ENCODE results near the gene PDLIM4.

The PDLIM4 gene

GRCh38 chr5:132237141-132237540, 20.4 kb upstream of the PDLIM4 start:
- no peaks in the 10 kb centered on the region for H3K27me3 ChIP-seq (ENCODE audit: control insufficient read depth in 2 of 2, insufficient read depth in 2 of 2, low read length in 2 of 2)
- H3K36me3 ChIP-seq (ENCODE audit: control insufficient read depth in 2 of 2, insufficient read depth in 2 of 2, low read length in 2 of 2) = no peaks in the 10 kb centered on the region
- no peaks in the 10 kb centered on the region for H3K4me1 ChIP-seq (ENCODE audit: control insufficient read depth in 2 of 2, insufficient read depth in 2 of 2, low read length in 2 of 2)
- H3K4me3 ChIP-seq (ENCODE audit: low read length in 2 of 2) = no peak overlapping the region
- H3K9ac ChIP-seq (ENCODE audit: low read depth in 1 of 2, low read length in 2 of 2) = no peak overlapping the region
- H3K27ac ChIP-seq (ENCODE audit: low read depth in 2 of 2, low read length in 2 of 2) = no peak overlapping the region
- H3K9me3 ChIP-seq (ENCODE audit: control insufficient read depth in 2 of 2, low read length in 2 of 2) = no peaks in the 10 kb centered on the region

DNA sequence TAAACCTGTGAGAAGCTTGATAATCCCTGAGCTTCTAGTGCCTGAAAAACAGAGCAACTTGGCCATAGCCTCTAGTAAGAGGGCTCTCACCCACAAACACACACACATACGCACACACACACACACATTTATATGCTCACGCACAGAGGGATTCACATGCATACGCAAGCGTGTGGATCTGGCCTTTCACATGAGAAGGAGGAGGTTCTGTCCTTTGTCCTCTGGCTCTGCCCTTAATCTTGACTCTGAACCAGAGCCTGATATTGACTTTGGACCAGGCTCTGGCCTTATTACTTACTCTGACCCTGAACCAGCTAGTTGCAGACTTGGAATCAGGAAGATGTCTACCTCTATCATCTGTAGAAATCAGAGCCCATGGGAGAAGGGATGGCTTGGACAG, 19.8 kb upstream of the PDLIM4 start:
- Histone ChIP-seq H3K27ac (ENCODE audit: low read depth in 2 of 2, low read length in 2 of 2) (no peak overlapping the region), H3K4me1 (ENCODE audit: control insufficient read depth in 2 of 2, insufficient read depth in 2 of 2, low read length in 2 of 2) (no peaks in the 10 kb centered on the region), H3K4me3 (ENCODE audit: low read length in 2 of 2) (no peak overlapping the region), H3K9me3 (ENCODE audit: control insufficient read depth in 2 of 2, low read length in 2 of 2) (no peaks in the 10 kb centered on the region), H3K36me3 (ENCODE audit: control insufficient read depth in 2 of 2, insufficient read depth in 2 of 2, low read length in 2 of 2) (no peaks in the 10 kb centered on the region), H3K27me3 (ENCODE audit: control insufficient read depth in 2 of 2, insufficient read depth in 2 of 2, low read length in 2 of 2) (no peaks in the 10 kb centered on the region), H3K9ac (ENCODE audit: low read depth in 1 of 2, low read length in 2 of 2) (no peak overlapping the region)

DNA sequence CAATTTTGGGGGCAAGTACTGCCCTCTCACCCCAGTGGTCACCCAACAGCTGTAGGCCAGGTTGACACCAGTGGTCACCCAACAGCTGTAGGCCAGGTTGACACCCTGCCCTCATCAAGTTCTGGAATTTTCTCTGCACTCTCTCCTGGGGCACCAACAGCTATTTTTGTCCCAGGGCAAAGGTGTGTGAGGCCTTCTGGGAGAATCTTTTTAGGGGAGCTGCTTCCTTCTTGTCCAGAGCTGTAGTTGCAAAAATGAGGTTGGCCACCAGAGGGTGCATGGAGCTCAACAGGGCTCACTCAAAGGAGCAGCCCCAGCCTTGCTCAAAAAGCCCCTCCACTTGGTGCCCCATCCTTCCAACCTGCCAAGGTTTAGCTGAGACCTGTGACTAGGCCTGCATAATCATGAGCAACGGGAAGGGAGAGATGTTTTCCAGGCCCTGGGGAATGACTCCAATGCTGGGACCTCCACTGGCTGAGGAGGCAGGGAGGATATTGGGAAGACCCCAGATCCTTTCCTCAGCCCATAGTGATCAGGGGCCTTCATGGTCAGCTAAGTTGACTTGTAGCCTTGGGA, 19.2 kb upstream of the PDLIM4 start:
- no peak overlapping the region for H3K4me3 ChIP-seq (ENCODE audit: low read length in 2 of 2)
- no peaks in the 10 kb centered on the region for H3K27me3 ChIP-seq (ENCODE audit: control insufficient read depth in 2 of 2, insufficient read depth in 2 of 2, low read length in 2 of 2)
- H3K27ac ChIP-seq (ENCODE audit: low read depth in 2 of 2, low read length in 2 of 2) = no peak overlapping the region
- no peaks in the 10 kb centered on the region for H3K4me1 ChIP-seq (ENCODE audit: control insufficient read depth in 2 of 2, insufficient read depth in 2 of 2, low read length in 2 of 2)
- H3K9me3 ChIP-seq (ENCODE audit: control insufficient read depth in 2 of 2, low read length in 2 of 2) = no peaks in the 10 kb centered on the region
- no peak overlapping the region for H3K9ac ChIP-seq (ENCODE audit: low read depth in 1 of 2, low read length in 2 of 2)
- H3K36me3 ChIP-seq (ENCODE audit: control insufficient read depth in 2 of 2, insufficient read depth in 2 of 2, low read length in 2 of 2) = no peaks in the 10 kb centered on the region

DNA sequence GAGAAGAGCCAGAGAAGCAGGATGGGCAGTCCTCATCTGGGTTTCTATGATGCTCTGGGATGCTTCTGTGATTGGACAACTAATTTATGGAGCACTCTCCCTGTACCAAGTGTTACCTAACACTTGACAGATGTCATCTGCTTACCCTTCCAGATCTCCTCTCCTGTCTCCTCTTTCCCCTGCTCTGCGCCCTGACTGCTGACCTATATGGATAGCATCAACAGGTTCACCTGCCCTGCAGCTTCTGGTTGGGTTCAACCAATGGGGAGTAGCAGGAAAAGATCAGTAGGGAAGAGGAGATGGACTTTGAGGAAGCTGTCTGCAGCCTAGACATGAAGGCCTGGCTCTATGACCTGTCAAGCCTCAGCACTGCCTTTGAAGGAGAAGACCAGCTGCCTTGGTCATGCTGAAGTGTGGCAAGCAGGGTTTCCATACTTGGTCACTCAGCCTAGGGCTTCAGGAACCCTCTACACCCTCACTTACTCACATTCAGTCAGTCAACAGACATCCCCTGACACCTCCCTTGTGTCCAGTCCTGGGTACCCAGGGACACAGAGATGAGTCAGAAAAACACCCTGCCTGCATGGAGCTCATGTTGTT, 18.5 kb upstream of the PDLIM4 start:
- no peaks in the 10 kb centered on the region for H3K4me1 ChIP-seq (ENCODE audit: control insufficient read depth in 2 of 2, insufficient read depth in 2 of 2, low read length in 2 of 2)
- no peak overlapping the region for H3K27ac ChIP-seq (ENCODE audit: low read depth in 2 of 2, low read length in 2 of 2)
- no peak overlapping the region for H3K9ac ChIP-seq (ENCODE audit: low read depth in 1 of 2, low read length in 2 of 2)
- H3K27me3 ChIP-seq (ENCODE audit: control insufficient read depth in 2 of 2, insufficient read depth in 2 of 2, low read length in 2 of 2) = no peaks in the 10 kb centered on the region
- H3K9me3 ChIP-seq (ENCODE audit: control insufficient read depth in 2 of 2, low read length in 2 of 2) = no peaks in the 10 kb centered on the region
- no peaks in the 10 kb centered on the region for H3K36me3 ChIP-seq (ENCODE audit: control insufficient read depth in 2 of 2, insufficient read depth in 2 of 2, low read length in 2 of 2)
- no peak overlapping the region for H3K4me3 ChIP-seq (ENCODE audit: low read length in 2 of 2)

DNA sequence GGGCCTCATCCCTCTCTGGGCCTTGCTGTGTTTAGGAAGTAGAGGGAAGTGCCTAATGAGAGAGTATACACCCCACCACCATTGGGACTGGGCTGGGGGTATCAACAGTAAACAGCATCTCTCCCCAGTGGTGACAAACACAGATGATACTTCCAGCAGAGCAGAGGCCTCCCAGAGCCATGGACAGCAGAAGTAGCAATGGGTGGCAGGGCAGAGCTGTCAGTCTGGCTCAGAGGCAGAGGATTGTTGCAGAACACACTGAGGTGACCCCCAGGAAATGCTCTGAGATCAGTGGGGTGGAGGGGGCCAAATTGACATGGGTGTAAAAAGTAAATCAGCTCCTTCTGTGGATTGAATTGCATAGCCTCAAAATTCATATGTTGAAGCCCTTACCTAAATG, 17.7 kb upstream of the PDLIM4 start:
- Histone ChIP-seq H3K27me3 (ENCODE audit: control insufficient read depth in 2 of 2, insufficient read depth in 2 of 2, low read length in 2 of 2) (no peaks in the 10 kb centered on the region), H3K36me3 (ENCODE audit: control insufficient read depth in 2 of 2, insufficient read depth in 2 of 2, low read length in 2 of 2) (no peaks in the 10 kb centered on the region), H3K4me3 (ENCODE audit: low read length in 2 of 2) (no peak overlapping the region), H3K9ac (ENCODE audit: low read depth in 1 of 2, low read length in 2 of 2) (no peak overlapping the region), H3K9me3 (ENCODE audit: control insufficient read depth in 2 of 2, low read length in 2 of 2) (no peaks in the 10 kb centered on the region), H3K4me1 (ENCODE audit: control insufficient read depth in 2 of 2, insufficient read depth in 2 of 2, low read length in 2 of 2) (no peaks in the 10 kb centered on the region), H3K27ac (ENCODE audit: low read depth in 2 of 2, low read length in 2 of 2) (no peak overlapping the region)

- Histone ChIP-seq H3K27ac (ENCODE audit: low read depth in 2 of 2, low read length in 2 of 2) (no peak overlapping the region), H3K36me3 (ENCODE audit: control insufficient read depth in 2 of 2, insufficient read depth in 2 of 2, low read length in 2 of 2) (no peaks in the 10 kb centered on the region), H3K4me3 (ENCODE audit: low read length in 2 of 2) (no peak overlapping the region), H3K9ac (ENCODE audit: low read depth in 1 of 2, low read length in 2 of 2) (no peak overlapping the region), H3K4me1 (ENCODE audit: control insufficient read depth in 2 of 2, insufficient read depth in 2 of 2, low read length in 2 of 2) (peaks cover 3 to 8% of the 10 kb centered on the region in 2 donors), H3K9me3 (ENCODE audit: control insufficient read depth in 2 of 2, low read length in 2 of 2) (no peaks in the 10 kb centered on the region), H3K27me3 (ENCODE audit: control insufficient read depth in 2 of 2, insufficient read depth in 2 of 2, low read length in 2 of 2) (no peaks in the 10 kb centered on the region)
Measured at GRCh38 chr5:132243366-132243977, 14.0 kb upstream of the PDLIM4 start.

- Histone ChIP-seq H3K9ac (ENCODE audit: low read depth in 1 of 2, low read length in 2 of 2) (no peak overlapping the region), H3K27ac (ENCODE audit: low read depth in 2 of 2, low read length in 2 of 2) (no peak overlapping the region), H3K36me3 (ENCODE audit: control insufficient read depth in 2 of 2, insufficient read depth in 2 of 2, low read length in 2 of 2) (no peaks in the 10 kb centered on the region), H3K27me3 (ENCODE audit: control insufficient read depth in 2 of 2, insufficient read depth in 2 of 2, low read length in 2 of 2) (no peaks in the 10 kb centered on the region), H3K4me3 (ENCODE audit: low read length in 2 of 2) (no peak overlapping the region), H3K9me3 (ENCODE audit: control insufficient read depth in 2 of 2, low read length in 2 of 2) (no peaks in the 10 kb centered on the region), H3K4me1 (ENCODE audit: control insufficient read depth in 2 of 2, insufficient read depth in 2 of 2, low read length in 2 of 2) (peaks cover 3 to 8% of the 10 kb centered on the region in 2 donors)
Measured at GRCh38 chr5:132245593-132245992, 11.9 kb upstream of the PDLIM4 start.

- H3K4me1 ChIP-seq (ENCODE audit: control insufficient read depth in 2 of 2, insufficient read depth in 2 of 2, low read length in 2 of 2) = peaks cover 3 to 8% of the 10 kb centered on the region in 2 donors
- H3K4me3 ChIP-seq (ENCODE audit: low read length in 2 of 2) = no peak overlapping the region
- H3K27me3 ChIP-seq (ENCODE audit: control insufficient read depth in 2 of 2, insufficient read depth in 2 of 2, low read length in 2 of 2) = no peaks in the 10 kb centered on the region
- H3K36me3 ChIP-seq (ENCODE audit: control insufficient read depth in 2 of 2, insufficient read depth in 2 of 2, low read length in 2 of 2) = no peaks in the 10 kb centered on the region
- no peaks in the 10 kb centered on the region for H3K9me3 ChIP-seq (ENCODE audit: control insufficient read depth in 2 of 2, low read length in 2 of 2)
- no peak overlapping the region for H3K27ac ChIP-seq (ENCODE audit: low read depth in 2 of 2, low read length in 2 of 2)
- no peak overlapping the region for H3K9ac ChIP-seq (ENCODE audit: low read depth in 1 of 2, low read length in 2 of 2)
Measured at GRCh38 chr5:132246806-132247205, 10.7 kb upstream of the PDLIM4 start.

GRCh38 chr5:132250547-132250946, 6.9 kb upstream of the PDLIM4 start:
- H3K36me3 ChIP-seq (ENCODE audit: control insufficient read depth in 2 of 2, insufficient read depth in 2 of 2, low read length in 2 of 2) = no peaks in the 10 kb centered on the region
- H3K27ac ChIP-seq (ENCODE audit: low read depth in 2 of 2, low read length in 2 of 2) = no peak overlapping the region
- no peaks in the 10 kb centered on the region for H3K27me3 ChIP-seq (ENCODE audit: control insufficient read depth in 2 of 2, insufficient read depth in 2 of 2, low read length in 2 of 2)
- H3K4me1 ChIP-seq (ENCODE audit: control insufficient read depth in 2 of 2, insufficient read depth in 2 of 2, low read length in 2 of 2) = peaks cover 3 to 16% of the 10 kb centered on the region in 2 donors
- no peak overlapping the region for H3K4me3 ChIP-seq (ENCODE audit: low read length in 2 of 2)
- no peaks in the 10 kb centered on the region for H3K9me3 ChIP-seq (ENCODE audit: control insufficient read depth in 2 of 2, low read length in 2 of 2)
- no peak overlapping the region for H3K9ac ChIP-seq (ENCODE audit: low read depth in 1 of 2, low read length in 2 of 2)

GRCh38 chr5:132251220-132251725, 6.2 kb upstream of the PDLIM4 start:
- no peaks in the 10 kb centered on the region for H3K27me3 ChIP-seq (ENCODE audit: control insufficient read depth in 2 of 2, insufficient read depth in 2 of 2, low read length in 2 of 2)
- H3K9me3 ChIP-seq (ENCODE audit: control insufficient read depth in 2 of 2, low read length in 2 of 2) = no peaks in the 10 kb centered on the region
- H3K9ac ChIP-seq (ENCODE audit: low read depth in 1 of 2, low read length in 2 of 2) = no peak overlapping the region
- H3K36me3 ChIP-seq (ENCODE audit: control insufficient read depth in 2 of 2, insufficient read depth in 2 of 2, low read length in 2 of 2) = no peaks in the 10 kb centered on the region
- H3K27ac ChIP-seq (ENCODE audit: low read depth in 2 of 2, low read length in 2 of 2) = no peak overlapping the region
- no peak overlapping the region for H3K4me3 ChIP-seq (ENCODE audit: low read length in 2 of 2)
- peaks cover 0 to 9% of the 10 kb centered on the region in 2 donors for H3K4me1 ChIP-seq (ENCODE audit: control insufficient read depth in 2 of 2, insufficient read depth in 2 of 2, low read length in 2 of 2)

Data from mucosa of rectum (tissue), 2 donors.